Heart left ventricle (tissue), 16 donors: ENCODE results near the gene SLC26A11. TPM values are rescaled to one million over a fixed set of nuclear protein-coding genes. Genes with fewer than 3 reads are reported as not detected.

ENCODE experiments used
- ATAC-seq, 4 donors: fragments of 200-7000 bp; cut with Tn5 transposase; one replicate each; pipeline ENCODE4 v1.9.1; 2020 to 2022; ENCODE audit warnings: moderate library complexity in 4 of 4, mild to moderate bottlenecking in 3 of 4, moderate number of reproducible peaks in 1 of 4
- DNase-seq, 5 donors: peaks; one replicate each; pipeline ENCODE4 v3.0.0-alpha.2; 2020
- H3K27ac ChIP-seq, 12 donors: fragments of 200-600 bp; sonication (generic) in 4 of 12; one replicate each; pipeline versions ENCODE4 v1.5.0 to v1.8.0; 2016 to 2022; ENCODE audit warnings: mild to moderate bottlenecking in 2 of 12
- H3K27me3 ChIP-seq, 9 donors: fragments of 200-600 bp; sonication (generic) in 2 of 9; one replicate each; pipeline versions ENCODE4 v1.5.1 to v1.8.0; 2016 to 2022; ENCODE audit warnings: mild to moderate bottlenecking in 3 of 9
- H3K36me3 ChIP-seq, 9 donors: fragments of 200-600 bp; sonication (generic) in 2 of 9; one replicate each; pipeline versions ENCODE4 v1.5.0 to v1.8.0; 2018 to 2022; ENCODE audit warnings: mild to moderate bottlenecking in 2 of 9
- H3K4me1 ChIP-seq, 12 donors: fragments of 200-600 bp; sonication (generic) in 4 of 12; one replicate each; pipeline versions ENCODE4 v1.5.0 to v1.8.0; 2016 to 2022; ENCODE audit warnings: mild to moderate bottlenecking in 3 of 12
- H3K4me3 ChIP-seq, 12 donors: fragments of 200-600 bp; sonication (generic) in 4 of 12; one replicate each; pipeline versions ENCODE4 v1.5.0 to v1.8.0; 2017 to 2022; ENCODE audit warnings: mild to moderate bottlenecking in 9 of 12, moderate library complexity in 4 of 12
- H3K9me3 ChIP-seq, 12 donors: fragments of 200-600 bp; sonication (generic) in 4 of 12; one replicate each; pipeline versions ENCODE4 v1.5.0 to v1.8.0; 2016 to 2022; ENCODE audit warnings: mild to moderate bottlenecking in 1 of 12
- CTCF ChIP-seq, 12 donors: fragments of 200-600 bp; sonication (generic) in 4 of 12; IDR thresholded peaks; one replicate each; pipeline versions ENCODE4 v1.5.0 to v1.8.0; 2018 to 2022; ENCODE audit warnings: antibody characterized with exemption in 12 of 12, mild to moderate bottlenecking in 5 of 12
- POLR2A ChIP-seq, 2 donors: fragments of 450-650 bp; IDR thresholded peaks; one replicate each; pipeline ENCODE4 v1.6.1; 2017; ENCODE audit warnings: antibody characterized with exemption in 2 of 2, mild to moderate bottlenecking in 2 of 2, moderate library complexity in 2 of 2
- WGBS, 4 donors: extraction: QIAGEN DNeasy Blood & Tissue Kit in 2 of 4; methylation state at CpG; one replicate each; pipeline versions ENCODE4 v1.1.5 to v1.1.7; 2013 to 2018; 5-methylcytosine and 5-hydroxymethylcytosine counted together
- intact Hi-C, 10 donors: fragments of 100-400 bp; cut with DNase I; formaldehyde crosslinking; loops; one replicate each; pipeline versions ENCODE4 v1.11.1 to v1.14.2; 2022
- polyA plus RNA-seq, 2 donors: library from polyadenylated mRNA; stranded (reverse); fragments of 200-250 nt; gene quantifications; one replicate each; pipeline ENCODE4 v1.2.3, GENCODE V29; 2013
- total RNA-seq, 9 donors: library from RNA; depleted of rRNA in 2 of 9; stranded (reverse); fragments of >200 nt in 2 of 9; fragmentation: NEBNext Ultra II Directional in 3 of 9; extraction: Animal tissue kit (Norgen Biotek cat#: 25700) in 3 of 9; gene quantifications; one replicate each; pipeline versions ENCODE4 v1.1.0 to v1.2.4, GENCODE V29; 2016 to 2023
- donor health status: ischemic (EF 13 %, LVEDD 7.1; RV severe dilation, severe dysfunction).
- donor health status: healthy with polysubstance abuse.
- donor health status: DM: no; HTN: yes; CAD: no.
- donor health status: DM: no; HTN: no; CAD: no.
- donor health status: ischemic (EF 25% LVEDD 6.9; RV normal size, moderate dysfunction).
- donor health status: ischemic (EF 25% LVEDD 5.7; RV mildly dilated, moderate dysfunction).
- donor health status: healthy.
- donor health status: DM: yes; HTN: yes; CAD: no.
- donor health status: ischemic (EF 35%, LVEDD 5.7; RV mildly dilated, moderate dysfunction).
- donor health status: nonischemic (EF 11% LVEDD 7.7; RV severe dilation, severe dysfunction).
- donor health status: DM: yes; HTN: yes; CAD: no.
- donor health status: PGD.
- donor health status: ischemic (EF 29% LVEDD 5.4; RV normal size, mild dysfunction).
- donor health status: nonischemic (EF 23%, LVEDD 6.1; RV moderate dilation, normal function).

Gene SLC26A11
- total and polyA plus RNA-seq, 11 donors = 2.4 to 13.0 (median 4.1) TPM

GRCh38 chr17:80247561-80247960 lies 27.3 kb downstream of the SLC26A11 start:
- peaks cover 0 to 4% (median 0%) of the 10 kb centered on the region in 12 donors for H3K4me1 ChIP-seq
- intact Hi-C loops = no loop called here

GRCh38 chr17:80248001-80248893 lies 28.0 kb downstream of the SLC26A11 start:
- peaks cover 0 to 4% (median 0%) of the 10 kb centered on the region in 12 donors for H3K4me1 ChIP-seq
- no peak overlapping the region for H3K27ac ChIP-seq
- 94 to 96% (median 95%) methylated on average over 13 to 23 of the region's 23 CpGs for WGBS, 4 donors
- H3K27me3 ChIP-seq = no peaks in the 10 kb centered on the region
- H3K4me3 ChIP-seq = no peak overlapping the region
- TF ChIP-seq CTCF (IDR thresholded peaks at IDR 0.05) = no peak
- TF ChIP-seq POLR2A (IDR thresholded peaks at IDR 0.05) = no peak
- DNase-seq (no peak), ATAC-seq (no peak)
- no peaks in the 10 kb centered on the region for H3K9me3 ChIP-seq
- H3K36me3 ChIP-seq = peaks cover 0 to 84% (median 28%) of the 10 kb centered on the region in 9 donors
- intact Hi-C loops = no loop called here

More at GRCh38 chr17:80247561-80247960, 27.3 kb downstream of the SLC26A11 start:
- H3K27me3 ChIP-seq = no peaks in the 10 kb centered on the region
- TF ChIP-seq POLR2A (IDR thresholded peaks at IDR 0.05) (no peak), CTCF (IDR thresholded peaks at IDR 0.05) (no peak)
- H3K4me3 ChIP-seq = no peak overlapping the region
- WGBS, 4 donors = 96 to 98% (median 97%) methylated on average over 14 to 17 of the region's 17 CpGs
- H3K36me3 ChIP-seq = peaks cover 0 to 87% (median 33%) of the 10 kb centered on the region in 9 donors
- ATAC-seq (no peak), DNase-seq (no peak)
- H3K27ac ChIP-seq = no peak overlapping the region
- no peaks in the 10 kb centered on the region for H3K9me3 ChIP-seq

GRCh38 chr17:80248894-80249710 lies 28.9 kb downstream of the SLC26A11 start:
- no peak for TF ChIP-seq CTCF (IDR thresholded peaks at IDR 0.05)
- TF ChIP-seq POLR2A (IDR thresholded peaks at IDR 0.05) = no peak
- H3K9me3 ChIP-seq = no peaks in the 10 kb centered on the region
- DNase-seq (no peak), ATAC-seq (no peak)
- H3K27me3 ChIP-seq = no peaks in the 10 kb centered on the region
- 92 to 96% (median 93%) methylated on average over 14 to 26 of the region's 26 CpGs for WGBS, 4 donors
- no peak overlapping the region for H3K4me3 ChIP-seq
- intact Hi-C loops = no loop called here
- H3K36me3 ChIP-seq = peaks cover 0 to 79% (median 28%) of the 10 kb centered on the region in 9 donors
- H3K27ac ChIP-seq = no peak overlapping the region
- H3K4me1 ChIP-seq = peaks cover 0 to 6% (median 0%) of the 10 kb centered on the region in 12 donors

- Histone ChIP-seq H3K9me3 (no peaks in the 10 kb centered on the region), H3K36me3 (peaks cover 0 to 57% (median 12%) of the 10 kb centered on the region in 9 donors), H3K27me3 (no peaks in the 10 kb centered on the region), H3K4me3 (no peak overlapping the region), H3K4me1 (peaks cover 0 to 27% (median 0%) of the 10 kb centered on the region in 12 donors), H3K27ac (no peak overlapping the region)
- 91 to 94% (median 94%) methylated on average over 11 of the region's 11 CpGs for WGBS, 4 donors
- TF ChIP-seq POLR2A (IDR thresholded peaks at IDR 0.05) (no peak), CTCF (IDR thresholded peaks at IDR 0.05) (no peak)
- intact Hi-C loops = loop anchor here in 1 of 10 donors (10.0 kb wide), 1 partner anchor 247 kb away; no protein-coding TSS in a partner anchor
- DNase-seq = no peak
- ATAC-seq = no peak
Observed at GRCh38 chr17:80251966-80252365, 31.7 kb downstream of the SLC26A11 start.
